Tibial nerve (tissue), 3 donors: ENCODE results near the gene GPC5.

Experiments
- CTCF ChIP-seq, 5 experiments: fragments of 200-600 bp in 3 of 5; fragments of 450-650 bp in 2 of 5; sonication (generic) in 3 of 5; IDR thresholded peaks; one replicate each; pipeline ENCODE4 v1.5.1; 2016 to 2019; ENCODE audit warnings: antibody characterized with exemption in 5 of 5, mild to moderate bottlenecking in 3 of 5, moderate library complexity in 2 of 5
- POLR2A ChIP-seq, 2 donors: fragments of 450-650 bp; IDR thresholded peaks; one replicate each; pipeline ENCODE4 v1.6.1; 2017; ENCODE audit warnings: antibody characterized with exemption in 2 of 2, mild to moderate bottlenecking in 2 of 2, moderate library complexity in 2 of 2

DNA sequence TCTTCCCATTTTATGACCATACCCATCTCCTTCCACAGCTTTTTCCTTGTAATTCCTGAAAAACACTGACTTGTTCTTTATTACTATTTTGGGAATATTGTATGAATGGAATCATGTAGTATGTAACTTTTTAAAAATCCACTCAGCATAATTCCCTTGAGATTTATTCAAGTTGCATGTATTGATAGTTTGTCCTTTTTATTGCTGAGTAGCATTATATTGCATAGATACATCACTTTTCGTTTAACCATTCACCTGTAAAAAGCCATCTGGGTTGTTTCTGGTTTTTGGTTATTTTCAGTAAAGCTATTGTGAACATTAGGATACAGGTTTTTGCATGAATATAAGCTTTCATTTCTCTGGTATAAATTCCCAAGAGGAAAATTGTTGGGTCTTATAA lies 115.4 kb downstream of the GPC5 start:
- TF ChIP-seq POLR2A (IDR thresholded peaks at IDR 0.05) (no peak), CTCF (IDR thresholded peaks at IDR 0.05) (no peak)
